Thymus (tissue), 11 donors: Measurements from ENCODE around the gene ADAMTS6. TPM values are rescaled to one million over a fixed set of nuclear protein-coding genes. Genes with fewer than 3 reads are reported as not detected.

ENCODE experiments used
- DNase-seq, 9 donors: peaks; one replicate each; pipeline ENCODE4 v3.0.0-alpha.2; 2013; ENCODE audit warnings: low spot score in 9 of 9, low read depth in 6 of 9, missing footprints in 1 of 9
- H3K27ac ChIP-seq, 2 donors: one replicate each; pipeline ENCODE4 v1.5.1; 2013; ENCODE audit warnings: control low read depth in 1 of 2, low read depth in 1 of 2, low read length in 1 of 2, mild to moderate bottlenecking in 1 of 2, moderate library complexity in 1 of 2
- H3K27me3 ChIP-seq, 2 donors: one replicate each; pipeline ENCODE4 v1.5.1; 2013; ENCODE audit warnings: low read length in 1 of 2; ENCODE audit not compliant: control insufficient read depth in 2 of 2, insufficient read depth in 1 of 2
- H3K36me3 ChIP-seq, 2 donors: one replicate each; pipeline ENCODE4 v1.5.1; 2013; ENCODE audit warnings: low read length in 1 of 2, mild to moderate bottlenecking in 1 of 2, moderate library complexity in 1 of 2; ENCODE audit not compliant: control insufficient read depth in 2 of 2, insufficient read depth in 2 of 2
- H3K4me1 ChIP-seq, 2 donors: one replicate each; pipeline ENCODE4 v1.5.1; 2013; ENCODE audit warnings: low read length in 2 of 2; ENCODE audit not compliant: control insufficient read depth in 2 of 2, insufficient read depth in 2 of 2
- H3K4me3 ChIP-seq, 2 donors: one replicate each; pipeline ENCODE4 v1.5.1; 2013; ENCODE audit warnings: low read length in 2 of 2, control low read depth in 1 of 2, mild to moderate bottlenecking in 1 of 2
- H3K9me3 ChIP-seq, 2 donors: one replicate each; pipeline ENCODE4 v1.5.1; 2013; ENCODE audit warnings: low read length in 1 of 2, mild to moderate bottlenecking in 1 of 2; ENCODE audit not compliant: control insufficient read depth in 2 of 2, insufficient read depth in 1 of 2
- WGBS: extraction: QIAGEN DNeasy Blood & Tissue Kit; methylation state at CpG from one replicate; pipeline ENCODE4 v1.1.7; 2013; 5-methylcytosine and 5-hydroxymethylcytosine counted together
- polyA plus RNA-seq: library from polyadenylated mRNA; stranded (reverse); fragments of 200-250 nt; gene quantifications from one replicate; pipeline ENCODE4 v1.2.3, GENCODE V29; 2013
- total RNA-seq: library from RNA; stranded (reverse); fragments of 120-200 nt; gene quantifications from one replicate; pipeline ENCODE4 v1.2.4, GENCODE V29; 2013
- donor health status: healthy.

Gene ADAMTS6
- total and polyA plus RNA-seq, 2 donors, result 1.2 to 11.5 TPM

DNA sequence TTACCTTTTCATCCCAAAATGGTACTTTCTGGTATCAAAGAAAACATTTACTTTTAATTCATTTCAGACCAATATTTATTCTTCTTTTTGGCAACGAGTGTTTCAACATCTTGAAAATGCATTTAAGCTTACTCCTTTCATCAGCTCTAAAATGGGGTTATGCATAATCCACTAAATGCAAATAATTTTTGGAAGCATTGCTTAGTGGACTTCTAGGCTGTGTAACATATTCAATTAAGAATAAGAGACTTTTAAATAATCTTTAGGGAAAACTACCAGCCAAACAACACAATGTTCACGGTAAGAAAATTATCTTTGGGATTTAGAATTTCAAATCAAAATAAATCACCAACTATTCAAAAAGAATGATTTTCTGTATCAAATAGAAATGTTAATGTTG lies 118.2 kb downstream of the ADAMTS6 start:
- no peaks in the 10 kb centered on the region for H3K36me3 ChIP-seq
- no peaks in the 10 kb centered on the region for H3K27me3 ChIP-seq
- H3K4me1 ChIP-seq, result no peaks in the 10 kb centered on the region
- 91% methylated on average over 2 of the region's 2 CpGs for WGBS
- H3K27ac ChIP-seq, result no peak overlapping the region
- DNase-seq, result no peak
- no peaks in the 10 kb centered on the region for H3K9me3 ChIP-seq
- H3K4me3 ChIP-seq, result no peak overlapping the region

DNA sequence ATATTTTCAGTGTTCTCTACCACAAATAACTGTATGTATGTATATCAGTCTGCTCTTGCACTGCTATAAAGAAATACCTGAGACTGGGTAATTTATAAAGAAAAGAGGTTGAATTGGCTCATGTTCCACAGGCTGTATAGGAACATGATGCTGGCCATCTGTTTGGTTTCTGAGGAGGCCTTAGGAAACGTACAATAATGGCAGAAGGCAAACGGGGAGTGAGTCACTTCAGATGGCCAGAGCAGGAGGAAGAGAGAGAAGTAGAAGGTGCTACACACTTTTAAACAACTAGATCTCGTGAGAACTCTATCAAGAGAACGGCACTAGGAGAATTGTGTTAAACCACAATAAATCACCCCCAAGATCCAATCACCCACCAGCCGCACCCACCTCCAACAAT lies 121.7 kb downstream of the ADAMTS6 start:
- Histone ChIP-seq H3K9me3 (no peaks in the 10 kb centered on the region), H3K4me1 (no peaks in the 10 kb centered on the region), H3K27me3 (no peaks in the 10 kb centered on the region), H3K4me3 (no peak overlapping the region), H3K27ac (no peak overlapping the region), H3K36me3 (no peaks in the 10 kb centered on the region)
- WGBS, result 96% methylated on average over 5 of the region's 5 CpGs
- no peak for DNase-seq

DNA sequence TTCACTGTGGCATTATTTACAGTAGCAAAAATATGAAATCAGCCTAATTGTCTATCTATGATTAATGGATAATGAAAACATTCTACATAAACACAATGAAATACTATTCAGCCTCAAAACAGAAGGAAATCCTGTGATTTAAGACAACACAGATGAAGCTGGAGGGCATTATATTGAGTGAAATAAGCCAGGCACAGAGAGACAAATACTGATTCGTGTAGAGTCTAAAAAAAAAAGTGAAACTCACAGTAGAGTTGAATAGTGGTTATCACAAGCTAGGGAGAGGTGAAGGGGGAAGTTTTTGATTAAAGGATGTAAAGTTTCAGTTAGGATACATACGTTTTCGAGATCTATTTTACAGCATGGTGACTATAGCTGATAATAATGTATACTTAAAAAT lies 122.2 kb downstream of the ADAMTS6 start:
- DNase-seq, result no peak
- Histone ChIP-seq H3K4me3 (no peak overlapping the region), H3K27ac (no peak overlapping the region), H3K36me3 (no peaks in the 10 kb centered on the region), H3K27me3 (no peaks in the 10 kb centered on the region), H3K4me1 (no peaks in the 10 kb centered on the region), H3K9me3 (no peaks in the 10 kb centered on the region)
- 91% methylated on average over 3 of the region's 3 CpGs for WGBS

DNA sequence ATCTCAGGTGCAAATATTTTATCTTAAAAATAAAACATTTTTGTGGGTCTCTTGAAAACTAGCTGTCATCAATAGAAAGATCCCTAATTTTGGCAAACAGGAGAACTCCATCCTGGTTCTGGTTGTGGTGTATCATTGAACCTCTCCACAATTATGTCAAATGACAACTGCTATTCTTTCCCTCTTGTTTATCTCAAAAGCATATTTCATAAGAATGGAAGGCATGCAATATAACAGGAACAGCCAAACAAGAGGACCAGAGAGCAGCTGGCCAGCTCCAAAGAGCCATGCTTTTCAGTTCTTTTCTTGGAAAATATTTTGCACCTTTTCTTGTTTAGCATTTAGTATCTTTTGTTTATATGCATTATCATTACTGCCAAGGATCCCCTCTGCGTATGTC lies 125.4 kb downstream of the ADAMTS6 start:
- H3K27me3 ChIP-seq, result no peaks in the 10 kb centered on the region
- H3K4me1 ChIP-seq, result no peaks in the 10 kb centered on the region
- no peak for DNase-seq
- H3K9me3 ChIP-seq, result no peaks in the 10 kb centered on the region
- H3K4me3 ChIP-seq, result no peak overlapping the region
- no peak overlapping the region for H3K27ac ChIP-seq
- 99% methylated on average over 1 of the region's 1 CpG for WGBS
- no peaks in the 10 kb centered on the region for H3K36me3 ChIP-seq

DNA sequence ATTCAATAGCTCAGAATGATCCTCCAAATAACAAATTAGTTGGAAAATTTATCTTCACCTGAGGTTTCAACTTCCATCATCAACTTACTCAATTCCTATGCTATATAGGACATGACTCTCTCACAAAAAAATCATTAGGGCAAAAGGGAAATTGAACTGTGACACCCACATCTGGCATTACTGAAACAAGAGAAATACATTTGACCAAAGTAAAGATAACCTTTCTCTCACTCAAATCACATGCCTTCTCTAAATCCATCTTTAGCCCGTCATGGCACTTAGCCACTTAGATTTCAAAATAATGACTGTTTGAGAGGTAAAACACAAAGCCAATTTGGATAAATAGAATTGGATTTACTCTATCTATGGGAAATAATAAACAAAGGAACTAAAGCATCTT lies 126.4 kb downstream of the ADAMTS6 start:
- Histone ChIP-seq H3K36me3 (no peaks in the 10 kb centered on the region), H3K27me3 (no peaks in the 10 kb centered on the region), H3K4me3 (no peak overlapping the region), H3K4me1 (no peaks in the 10 kb centered on the region), H3K27ac (no peak overlapping the region), H3K9me3 (no peaks in the 10 kb centered on the region)
- no peak for DNase-seq
- 100% methylated on average over 1 of the region's 1 CpG for WGBS

DNA sequence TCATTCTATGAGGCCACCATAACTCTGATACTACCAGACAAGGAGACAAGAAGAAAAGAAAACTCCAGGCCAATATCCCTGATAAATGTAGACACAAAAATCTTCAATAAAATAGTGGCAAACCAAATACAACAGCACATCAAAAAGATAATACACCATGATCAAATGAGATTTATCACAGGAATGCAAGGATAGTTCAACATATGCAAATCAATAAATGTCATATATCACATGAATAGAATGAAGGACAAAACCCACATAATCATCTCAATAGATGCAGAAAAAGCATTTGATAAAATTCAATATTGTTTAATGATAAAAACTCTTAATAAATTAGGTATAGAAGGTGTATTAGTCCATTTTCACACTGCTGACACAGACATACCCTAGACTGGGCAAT lies 139.9 kb downstream of the ADAMTS6 start:
- Histone ChIP-seq H3K4me3 (no peak overlapping the region), H3K36me3 (no peaks in the 10 kb centered on the region), H3K27ac (no peak overlapping the region), H3K9me3 (peaks cover 0 to 4% of the 10 kb centered on the region in 2 donors), H3K27me3 (no peaks in the 10 kb centered on the region), H3K4me1 (no peaks in the 10 kb centered on the region)
- no peak for DNase-seq

DNA sequence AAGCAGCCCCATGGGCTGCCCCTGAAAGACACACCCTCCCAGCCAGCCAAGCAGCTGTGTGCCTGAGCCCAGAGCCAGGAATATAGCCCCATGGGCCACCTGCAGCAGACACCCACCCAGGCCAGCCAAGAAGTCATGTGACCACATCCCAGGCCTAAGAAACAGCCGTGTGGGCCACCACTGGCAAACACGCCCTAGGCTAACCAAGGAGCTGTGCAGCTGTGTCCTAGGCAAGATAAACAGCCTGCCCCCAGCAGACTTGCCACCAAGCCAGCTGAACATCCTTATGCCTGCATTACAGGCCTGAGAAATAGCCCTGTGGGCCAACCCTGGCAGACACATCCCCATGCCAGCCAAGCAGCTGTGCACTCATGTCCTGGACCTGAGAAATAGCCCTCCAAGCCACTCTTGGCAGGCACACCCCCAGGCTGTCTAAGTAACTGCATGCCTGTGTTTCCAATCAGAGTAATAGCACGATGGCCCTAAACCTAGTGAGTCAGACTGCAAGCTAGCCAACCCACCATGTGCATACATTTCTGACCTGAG lies 143.0 kb downstream of the ADAMTS6 start:
- Histone ChIP-seq H3K4me3 (no peak overlapping the region), H3K9me3 (peaks cover 0 to 4% of the 10 kb centered on the region in 2 donors)
- no peak for DNase-seq

DNA sequence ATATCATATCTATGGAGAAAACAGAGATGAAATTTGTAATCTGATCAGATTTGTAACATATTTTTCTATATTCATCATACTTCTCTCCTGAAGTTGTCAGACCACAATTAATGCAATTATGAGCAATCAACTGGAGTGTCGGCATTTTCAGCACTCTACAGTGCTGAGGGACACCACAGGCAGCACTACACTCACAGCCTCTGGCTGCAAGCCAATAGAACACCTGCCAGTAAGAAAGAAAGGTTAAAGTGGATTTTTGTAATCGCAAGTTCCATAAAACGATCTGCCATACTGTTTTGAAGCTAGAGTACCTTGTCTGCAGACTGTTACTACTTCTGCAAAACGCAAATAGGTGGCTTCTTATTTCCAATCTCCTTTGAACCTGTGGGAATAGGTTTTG lies 147.6 kb downstream of the ADAMTS6 start:
- no peak overlapping the region for H3K27ac ChIP-seq
- no peak overlapping the region for H3K4me3 ChIP-seq
- WGBS, result 91% methylated on average over 4 of the region's 4 CpGs
- DNase-seq, result no peak
- no peaks in the 10 kb centered on the region for H3K4me1 ChIP-seq
- H3K27me3 ChIP-seq, result no peaks in the 10 kb centered on the region
- H3K9me3 ChIP-seq, result peaks cover 0 to 4% of the 10 kb centered on the region in 2 donors
- no peaks in the 10 kb centered on the region for H3K36me3 ChIP-seq

More for the DNA sequence above, 143.0 kb downstream of the ADAMTS6 start:
- 92% methylated on average over 3 of the region's 3 CpGs for WGBS
- no peaks in the 10 kb centered on the region for H3K36me3 ChIP-seq
- H3K4me1 ChIP-seq, result no peaks in the 10 kb centered on the region
- H3K27ac ChIP-seq, result no peak overlapping the region
- H3K27me3 ChIP-seq, result no peaks in the 10 kb centered on the region

DNA sequence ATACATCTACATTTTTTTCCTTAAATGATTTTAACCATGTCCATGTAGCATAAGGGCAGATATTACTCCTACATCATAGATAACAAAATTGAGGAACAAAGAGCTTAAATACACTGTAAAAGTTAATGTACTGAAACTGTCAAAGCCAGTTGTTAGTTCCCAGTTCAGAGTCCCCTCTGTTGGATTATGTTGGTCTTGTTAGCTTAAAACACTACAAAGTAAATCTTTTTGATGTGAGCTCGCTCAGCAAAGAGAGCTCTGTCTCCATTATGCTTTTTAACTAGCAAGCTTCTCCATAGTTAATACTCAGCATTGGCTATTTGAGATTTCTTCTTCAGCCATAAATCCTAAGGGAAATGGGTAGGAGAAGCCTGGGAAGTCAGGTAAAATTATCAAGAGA lies 149.1 kb downstream of the ADAMTS6 start:
- Histone ChIP-seq H3K36me3 (no peaks in the 10 kb centered on the region), H3K27ac (no peak overlapping the region), H3K4me3 (no peak overlapping the region), H3K27me3 (no peaks in the 10 kb centered on the region), H3K4me1 (no peaks in the 10 kb centered on the region), H3K9me3 (no peaks in the 10 kb centered on the region)
- WGBS, result 91% methylated on average over 1 of the region's 1 CpG
- no peak for DNase-seq

DNA sequence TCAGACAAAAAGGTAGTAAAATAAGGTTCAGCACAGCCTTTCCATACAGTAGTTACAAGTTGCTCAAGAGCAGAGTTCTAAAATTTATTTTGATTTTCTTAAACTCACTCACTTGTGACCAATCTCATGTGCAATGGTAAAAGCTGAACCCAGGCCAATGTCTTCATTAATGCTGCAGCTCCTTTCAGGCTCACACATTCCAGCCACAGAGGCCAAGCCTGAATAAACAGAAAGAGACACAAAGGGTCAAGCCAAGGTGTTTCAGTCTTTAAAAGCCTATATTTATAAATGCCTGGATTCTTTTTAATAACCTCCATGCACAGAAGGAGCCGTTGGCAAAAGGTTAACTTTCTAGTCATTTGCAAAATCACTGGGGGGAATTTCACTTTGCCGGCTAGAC lies 152.5 kb downstream of the ADAMTS6 start:
- H3K9me3 ChIP-seq, result no peaks in the 10 kb centered on the region

More for the DNA sequence above, 152.5 kb downstream of the ADAMTS6 start:
- Histone ChIP-seq H3K4me1 (no peaks in the 10 kb centered on the region), H3K4me3 (no peak overlapping the region), H3K27me3 (no peaks in the 10 kb centered on the region), H3K27ac (no peak overlapping the region), H3K36me3 (no peaks in the 10 kb centered on the region)
- 92% methylated on average over 2 of the region's 2 CpGs for WGBS
- no peak for DNase-seq
